ENCODE measurements around the gene LRMDA. TPM values are rescaled to one million over a fixed set of nuclear protein-coding genes. Genes with fewer than 3 reads are reported as not detected.

Gene LRMDA
- total RNA-seq, 1 donor from 2014 or later: not detected

- no peak for DNase-seq (ENCODE audit: low read depth)
Observed at GRCh38 chr10:76309070-76309469, 877.6 kb downstream of the LRMDA start.

- no peak for DNase-seq (ENCODE audit: low read depth)
Observed at GRCh38 chr10:76309741-76310587, 878.5 kb downstream of the LRMDA start.

GRCh38 chr10:76310588-76311080 is 879.2 kb downstream of the LRMDA start:
- DNase-seq (ENCODE audit: low read depth): no peak

- no peak for DNase-seq (ENCODE audit: low read depth)
Observed at GRCh38 chr10:76311752-76312636, 880.6 kb downstream of the LRMDA start.

GRCh38 chr10:76315240-76315639 is 883.8 kb downstream of the LRMDA start:
- no peak for DNase-seq (ENCODE audit: low read depth)

GRCh38 chr10:76316234-76316633 is 884.8 kb downstream of the LRMDA start:
- DNase-seq (ENCODE audit: low read depth): no peak

GRCh38 chr10:76317078-76317477 is 885.7 kb downstream of the LRMDA start:
- DNase-seq (ENCODE audit: low read depth): no peak

GRCh38 chr10:76318211-76318610 is 886.8 kb downstream of the LRMDA start:
- DNase-seq (ENCODE audit: low read depth): no peak

- no peak for DNase-seq (ENCODE audit: low read depth)
Observed at GRCh38 chr10:76319661-76320060, 888.2 kb downstream of the LRMDA start.

- DNase-seq (ENCODE audit: low read depth): no peak
Observed at GRCh38 chr10:76324283-76324682, 892.9 kb downstream of the LRMDA start.

GRCh38 chr10:76327441-76327840 is 896.0 kb downstream of the LRMDA start:
- no peak for DNase-seq (ENCODE audit: low read depth)

- DNase-seq (ENCODE audit: low read depth): no peak
Observed at GRCh38 chr10:76328348-76328747, 896.9 kb downstream of the LRMDA start.

GRCh38 chr10:76329891-76330575 is 898.6 kb downstream of the LRMDA start:
- no peak for DNase-seq (ENCODE audit: low read depth)

GRCh38 chr10:76331742-76332141 is 900.3 kb downstream of the LRMDA start:
- DNase-seq (ENCODE audit: low read depth): no peak

- no peak for DNase-seq (ENCODE audit: low read depth)
Observed at GRCh38 chr10:76333326-76333725, 901.9 kb downstream of the LRMDA start.

- DNase-seq (ENCODE audit: low read depth): no peak
Observed at GRCh38 chr10:76333796-76334195, 902.4 kb downstream of the LRMDA start.

- no peak for DNase-seq (ENCODE audit: low read depth)
Observed at GRCh38 chr10:76334255-76334654, 902.8 kb downstream of the LRMDA start.

- no peak for DNase-seq (ENCODE audit: low read depth)
Observed at GRCh38 chr10:76336213-76336963, 905.0 kb downstream of the LRMDA start.

GRCh38 chr10:76337641-76338040 is 906.2 kb downstream of the LRMDA start:
- DNase-seq (ENCODE audit: low read depth): peak; percentile 32

- DNase-seq (ENCODE audit: low read depth): no peak
Observed at GRCh38 chr10:76338187-76338586, 906.8 kb downstream of the LRMDA start.

GRCh38 chr10:76341740-76342139 is 910.3 kb downstream of the LRMDA start:
- DNase-seq (ENCODE audit: low read depth): no peak
